ENCODE measurements around the gene PRR29. TPM values are rescaled to one million over a fixed set of nuclear protein-coding genes. Genes with fewer than 3 reads are reported as not detected.

The PRR29 gene
- total RNA-seq, 4 donors from 2014 or later, result 0.23 to 1.1 (median 0.57) TPM; not detected in 1

- peaks cover under 1% of the 10 kb centered on the region for H3K27me3 ChIP-seq
- H3K4me3 ChIP-seq, result no peak overlapping the region
- ATAC-seq, result no peak
- WGBS, 2 donors (ENCODE audit: low coverage in 1 of 2), result 59 to 88% methylated on average over 1 to 3 of the region's 11 CpGs
- H3K27ac ChIP-seq, result no peak overlapping the region
- H3K9me3 ChIP-seq, result no peaks in the 10 kb centered on the region
- no peaks in the 10 kb centered on the region for H3K36me3 ChIP-seq
- TF ChIP-seq, protein P1, sequence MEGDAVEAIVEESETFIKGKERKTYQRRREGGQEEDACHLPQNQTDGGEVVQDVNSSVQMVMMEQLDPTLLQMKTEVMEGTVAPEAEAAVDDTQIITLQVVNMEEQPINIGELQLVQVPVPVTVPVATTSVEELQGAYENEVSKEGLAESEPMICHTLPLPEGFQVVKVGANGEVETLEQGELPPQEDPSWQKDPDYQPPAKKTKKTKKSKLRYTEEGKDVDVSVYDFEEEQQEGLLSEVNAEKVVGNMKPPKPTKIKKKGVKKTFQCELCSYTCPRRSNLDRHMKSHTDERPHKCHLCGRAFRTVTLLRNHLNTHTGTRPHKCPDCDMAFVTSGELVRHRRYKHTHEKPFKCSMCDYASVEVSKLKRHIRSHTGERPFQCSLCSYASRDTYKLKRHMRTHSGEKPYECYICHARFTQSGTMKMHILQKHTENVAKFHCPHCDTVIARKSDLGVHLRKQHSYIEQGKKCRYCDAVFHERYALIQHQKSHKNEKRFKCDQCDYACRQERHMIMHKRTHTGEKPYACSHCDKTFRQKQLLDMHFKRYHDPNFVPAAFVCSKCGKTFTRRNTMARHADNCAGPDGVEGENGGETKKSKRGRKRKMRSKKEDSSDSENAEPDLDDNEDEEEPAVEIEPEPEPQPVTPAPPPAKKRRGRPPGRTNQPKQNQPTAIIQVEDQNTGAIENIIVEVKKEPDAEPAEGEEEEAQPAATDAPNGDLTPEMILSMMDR (IDR thresholded peaks at IDR 0.05), result no peak
- TF ChIP-seq POLR2A (IDR thresholded peaks at IDR 0.05) (no peak), POLR2AphosphoS5 (IDR thresholded peaks at IDR 0.05) (no peak), EP300 (IDR thresholded peaks at IDR 0.05) (no peak)
- peaks cover 0 to 12% (median 0%) of the 10 kb centered on the region in 3 donors for H3K4me1 ChIP-seq
Measured at GRCh38 chr17:63966646-63967264, 31.4 kb upstream of the PRR29 start.

DNA sequence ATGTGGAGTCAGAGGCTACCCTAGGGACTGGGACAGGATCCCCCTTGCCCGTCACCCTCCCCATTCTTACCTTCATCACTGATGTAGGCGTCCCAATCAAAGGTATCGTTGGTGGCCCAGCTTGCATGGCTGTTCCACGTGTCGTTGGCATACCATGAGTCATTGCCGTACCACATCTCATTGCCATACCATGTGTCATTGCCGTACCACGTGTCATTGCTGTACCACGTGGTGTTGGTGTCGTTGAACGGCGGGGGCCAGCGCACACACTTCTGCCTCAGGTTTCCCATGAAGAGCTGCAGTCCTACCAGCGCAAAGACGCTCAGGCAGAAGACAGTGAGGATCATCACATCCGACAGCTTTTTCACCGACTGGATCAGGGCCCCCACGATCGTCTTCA lies 30.2 kb upstream of the PRR29 start:
- Histone ChIP-seq H3K4me3 (no peak overlapping the region), H3K36me3 (no peaks in the 10 kb centered on the region), H3K27ac (no peak overlapping the region), H3K9me3 (no peaks in the 10 kb centered on the region), H3K4me1 (peaks cover 0 to under 1% (median 0%) of the 10 kb centered on the region in 3 donors), H3K27me3 (peaks cover 5% of the 10 kb centered on the region)
- ATAC-seq, result no peak
- TF ChIP-seq POLR2AphosphoS5 (IDR thresholded peaks at IDR 0.05), result no peak
- no peak for TF ChIP-seq POLR2A (IDR thresholded peaks at IDR 0.05)
- TF ChIP-seq, protein P1 (IDR thresholded peaks at IDR 0.05), result no peak
- TF ChIP-seq EP300 (IDR thresholded peaks at IDR 0.05), result no peak
- WGBS, 2 donors (ENCODE audit: low coverage in 1 of 2), result 78 to 96% methylated on average over 9 to 13 of the region's 19 CpGs

GRCh38 chr17:63969278-63969677 lies 28.9 kb upstream of the PRR29 start:
- Histone ChIP-seq H3K4me1 (no peaks in the 10 kb centered on the region), H3K36me3 (no peaks in the 10 kb centered on the region), H3K27ac (no peak overlapping the region), H3K27me3 (peaks cover 17% of the 10 kb centered on the region), H3K4me3 (no peak overlapping the region), H3K9me3 (no peaks in the 10 kb centered on the region)
- 48 to 62% methylated on average over 4 to 8 of the region's 10 CpGs for WGBS, 2 donors (ENCODE audit: low coverage in 1 of 2)
- ATAC-seq, result no peak
- TF ChIP-seq POLR2A (IDR thresholded peaks at IDR 0.05) (no peak), POLR2AphosphoS5 (IDR thresholded peaks at IDR 0.05) (no peak), EP300 (IDR thresholded peaks at IDR 0.05) (no peak)
- TF ChIP-seq, protein P1 (IDR thresholded peaks at IDR 0.05), result no peak

DNA sequence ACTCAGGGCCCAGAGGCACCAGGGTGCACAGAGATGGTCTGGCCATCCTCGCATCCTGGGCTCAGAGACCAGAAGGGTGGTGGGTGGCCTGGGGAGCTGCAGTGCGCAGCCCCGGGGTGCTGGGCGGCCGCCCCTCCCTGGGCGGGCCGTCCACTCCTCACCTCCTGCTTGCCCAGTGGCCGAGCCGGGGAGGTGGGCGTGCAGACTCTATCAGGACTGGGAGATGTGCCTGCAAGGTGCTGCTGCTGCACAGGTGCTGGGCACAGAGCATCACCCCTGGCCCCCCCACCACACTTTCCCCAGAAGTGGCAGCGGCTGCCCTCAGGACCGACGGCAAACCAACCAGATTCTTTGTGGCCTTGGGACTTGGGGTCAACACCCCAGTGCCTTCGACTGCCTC lies 25.4 kb upstream of the PRR29 start, which contains the start of gene SCN4A:
Gene SCN4A, minus strand, starts transcription at position 123 of the 400 bp plus-strand sequence. Its CDS starts 77 bp downstream, at position 46.
- H3K36me3 ChIP-seq, result no peaks in the 10 kb centered on the region
- no peaks in the 10 kb centered on the region for H3K9me3 ChIP-seq
- H3K27ac ChIP-seq, result no peak within 1 kb of the TSS
- no peak for ATAC-seq
- H3K27me3 ChIP-seq, result peaks cover 35% of the 10 kb centered on the region
- no peak for TF ChIP-seq POLR2AphosphoS5 (IDR thresholded peaks at IDR 0.05)
- H3K4me3 ChIP-seq, result no peak within 1 kb of the TSS
- WGBS, 2 donors (ENCODE audit: low coverage in 1 of 2), result no CpG with 5 or more reads among the region's 14 CpGs
- no peaks in the 10 kb centered on the region for H3K4me1 ChIP-seq

DNA sequence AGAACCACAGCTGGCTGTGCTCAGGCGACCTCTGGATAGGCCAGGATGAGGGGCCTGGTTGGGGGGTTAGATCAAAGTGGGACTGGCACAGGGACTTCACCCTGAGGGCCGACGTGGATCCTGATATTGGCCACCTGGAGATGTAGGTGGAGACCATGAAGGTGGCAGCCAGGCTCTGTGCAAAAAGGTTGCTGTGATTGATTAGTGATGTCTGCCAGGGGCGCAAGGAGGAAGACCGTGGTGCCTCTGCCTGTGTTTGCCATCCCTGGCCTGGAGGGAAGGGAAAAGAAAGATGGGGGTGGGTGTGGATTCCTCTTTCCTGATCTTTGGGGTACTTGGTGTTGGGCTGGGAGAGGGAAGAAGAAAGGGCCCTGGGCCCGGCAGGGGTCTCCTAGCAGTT lies 24.9 kb upstream of the PRR29 start:
- no peak overlapping the region for H3K4me3 ChIP-seq
- H3K27me3 ChIP-seq, result peaks cover 35% of the 10 kb centered on the region
- WGBS, 2 donors (ENCODE audit: low coverage in 1 of 2), result 53% methylated on average over 3 of the region's 6 CpGs; no CpG with 5 or more reads in 1 of the 2 donors
- no peak for TF ChIP-seq EP300 (IDR thresholded peaks at IDR 0.05)
- no peak for TF ChIP-seq POLR2A (IDR thresholded peaks at IDR 0.05)
- TF ChIP-seq POLR2AphosphoS5 (IDR thresholded peaks at IDR 0.05), result no peak
- TF ChIP-seq, protein P1 (IDR thresholded peaks at IDR 0.05), result no peak
- no peaks in the 10 kb centered on the region for H3K36me3 ChIP-seq
- no peak overlapping the region for H3K27ac ChIP-seq
- no peaks in the 10 kb centered on the region for H3K9me3 ChIP-seq
- ATAC-seq, result no peak
- H3K4me1 ChIP-seq, result no peaks in the 10 kb centered on the region
